Right lobe of liver (tissue), 6 donors: ENCODE measurements around the gene KRTAP10-11. TPM values are rescaled to one million over a fixed set of nuclear protein-coding genes. Genes with fewer than 3 reads are reported as not detected.

Experiments
- ATAC-seq, 4 donors: fragments of 200-7000 bp; cut with Tn5 transposase; one replicate each; pipeline ENCODE4 v1.9.1; 2020; ENCODE audit warnings: mild to moderate bottlenecking in 4 of 4, moderate library complexity in 4 of 4
- DNase-seq, 3 donors: peaks; one replicate each; pipeline ENCODE4 v3.0.0-alpha.2; 2020
- H3K27ac ChIP-seq, 3 donors: fragments of 200-600 bp; one replicate each; pipeline ENCODE4 v1.8.0; 2022
- H3K27me3 ChIP-seq, 2 donors: fragments of 200-600 bp; one replicate each; pipeline ENCODE4 v1.8.0; 2022
- H3K36me3 ChIP-seq, 4 donors: fragments of 200-600 bp; sonication (generic) in 1 of 4; one replicate each; pipeline versions ENCODE4 v1.5.1 to v1.8.0; 2017 to 2022; ENCODE audit warnings: control low read depth in 1 of 4
- H3K4me1 ChIP-seq, 4 donors: fragments of 200-600 bp; sonication (generic) in 1 of 4; one replicate each; pipeline versions ENCODE4 v1.5.1 to v1.8.0; 2017 to 2022; ENCODE audit warnings: control low read depth in 1 of 4
- H3K4me3 ChIP-seq, 3 donors: fragments of 200-600 bp; one replicate each; pipeline ENCODE4 v1.8.0; 2022
- H3K9me3 ChIP-seq, 4 donors: fragments of 200-600 bp; sonication (generic) in 1 of 4; one replicate each; pipeline versions ENCODE4 v1.5.1 to v1.8.0; 2017 to 2022; ENCODE audit warnings: control low read depth in 1 of 4
- POLR2A ChIP-seq: fragments of 450-650 bp; IDR thresholded peaks from one replicate; pipeline ENCODE4 v1.6.1; 2017; ENCODE audit warnings: antibody characterized with exemption, mild to moderate bottlenecking
- WGBS: methylation state at CpG from one replicate; pipeline ENCODE4 v1.1.6; 2018; ENCODE audit warnings: low coverage, low lambda C conversion rate; ENCODE audit not compliant: insufficient coverage; ENCODE audit errors: missing lambda C conversion rate; 5-methylcytosine and 5-hydroxymethylcytosine counted together
- intact Hi-C, 2 donors: fragments of 100-400 bp; cut with DNase I; formaldehyde crosslinking; loops; one replicate each; pipeline versions ENCODE4 v1.11.2 to v1.14.1; 2022
- total RNA-seq, 6 experiments: library from RNA; depleted of rRNA in 2 of 6; stranded (reverse); fragments of >200 nt in 2 of 6; fragmentation: NEBNext Ultra II Directional in 3 of 6; extraction: Animal tissue kit (Norgen Biotek cat#: 25700) in 3 of 6; gene quantifications; one replicate each; pipeline versions ENCODE4 v1.1.0 to v1.2.4, GENCODE V29; 2016 to 2023
- TF ChIP-seq, protein P1 (sequence below), 4 donors: fragments of 200-600 bp in 3 of 4; fragments of 450-650 bp in 1 of 4; IDR thresholded peaks; one replicate each; pipeline versions ENCODE4 v1.5.1 to v1.8.0; 2016 to 2022; ENCODE audit warnings: antibody characterized with exemption in 4 of 4, mild to moderate bottlenecking in 2 of 4
- donor health status: DM: no; HTN: yes; CAD: no.
- donor health status: DM: no; HTN: no; CAD: no.
- donor health status: DM: no; HTN: no; CAD: no.
- donor health status: DM: no; HTN: yes; CAD: no.
- donor health status: DM: no; HTN: yes; CAD: no.

KRTAP10-11 gene
- total RNA-seq, 6 experiments from 2014 or later, result not detected

DNA sequence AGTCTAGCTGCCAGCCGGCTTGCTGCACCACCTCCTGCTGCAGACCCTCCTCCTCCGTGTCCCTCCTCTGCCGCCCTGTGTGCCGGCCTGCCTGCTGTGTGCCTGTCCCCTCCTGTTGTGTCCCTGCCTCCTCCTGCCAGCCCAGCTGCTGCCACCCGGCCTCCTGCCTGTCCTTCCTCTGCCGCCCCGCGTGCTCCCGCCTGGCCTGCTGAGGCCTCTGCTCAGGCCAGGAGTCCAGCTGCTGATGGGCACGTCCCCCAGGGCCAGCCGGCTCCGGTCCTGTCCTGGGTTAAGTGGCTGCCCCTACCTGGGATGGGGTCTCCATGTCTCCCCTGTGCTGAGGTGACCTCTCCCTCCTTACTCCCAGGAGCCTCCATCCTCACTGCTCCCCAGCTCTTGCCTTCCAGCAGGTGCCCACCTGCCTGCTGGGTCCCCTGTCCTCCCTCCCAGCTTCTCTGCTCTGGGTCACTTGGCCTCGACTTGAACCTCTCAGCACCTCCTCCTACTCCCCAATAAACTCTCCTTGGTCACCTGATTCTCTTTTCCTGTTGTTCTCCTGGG is 33.5 kb upstream of the KRTAP10-11 start:
- Histone ChIP-seq H3K27ac (no peak overlapping the region), H3K9me3 (no peaks in the 10 kb centered on the region), H3K4me1 (no peaks in the 10 kb centered on the region), H3K36me3 (no peaks in the 10 kb centered on the region), H3K4me3 (no peak overlapping the region), H3K27me3 (no peaks in the 10 kb centered on the region)
- no peak for ATAC-seq
- WGBS, result 81% methylated on average over 10 of the region's 13 CpGs
- intact Hi-C loops, result no loop called here
- no peak for TF ChIP-seq POLR2A
- TF ChIP-seq, protein P1, sequence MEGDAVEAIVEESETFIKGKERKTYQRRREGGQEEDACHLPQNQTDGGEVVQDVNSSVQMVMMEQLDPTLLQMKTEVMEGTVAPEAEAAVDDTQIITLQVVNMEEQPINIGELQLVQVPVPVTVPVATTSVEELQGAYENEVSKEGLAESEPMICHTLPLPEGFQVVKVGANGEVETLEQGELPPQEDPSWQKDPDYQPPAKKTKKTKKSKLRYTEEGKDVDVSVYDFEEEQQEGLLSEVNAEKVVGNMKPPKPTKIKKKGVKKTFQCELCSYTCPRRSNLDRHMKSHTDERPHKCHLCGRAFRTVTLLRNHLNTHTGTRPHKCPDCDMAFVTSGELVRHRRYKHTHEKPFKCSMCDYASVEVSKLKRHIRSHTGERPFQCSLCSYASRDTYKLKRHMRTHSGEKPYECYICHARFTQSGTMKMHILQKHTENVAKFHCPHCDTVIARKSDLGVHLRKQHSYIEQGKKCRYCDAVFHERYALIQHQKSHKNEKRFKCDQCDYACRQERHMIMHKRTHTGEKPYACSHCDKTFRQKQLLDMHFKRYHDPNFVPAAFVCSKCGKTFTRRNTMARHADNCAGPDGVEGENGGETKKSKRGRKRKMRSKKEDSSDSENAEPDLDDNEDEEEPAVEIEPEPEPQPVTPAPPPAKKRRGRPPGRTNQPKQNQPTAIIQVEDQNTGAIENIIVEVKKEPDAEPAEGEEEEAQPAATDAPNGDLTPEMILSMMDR (IDR thresholded peaks at IDR 0.05), result no peak
- no peak for DNase-seq

DNA sequence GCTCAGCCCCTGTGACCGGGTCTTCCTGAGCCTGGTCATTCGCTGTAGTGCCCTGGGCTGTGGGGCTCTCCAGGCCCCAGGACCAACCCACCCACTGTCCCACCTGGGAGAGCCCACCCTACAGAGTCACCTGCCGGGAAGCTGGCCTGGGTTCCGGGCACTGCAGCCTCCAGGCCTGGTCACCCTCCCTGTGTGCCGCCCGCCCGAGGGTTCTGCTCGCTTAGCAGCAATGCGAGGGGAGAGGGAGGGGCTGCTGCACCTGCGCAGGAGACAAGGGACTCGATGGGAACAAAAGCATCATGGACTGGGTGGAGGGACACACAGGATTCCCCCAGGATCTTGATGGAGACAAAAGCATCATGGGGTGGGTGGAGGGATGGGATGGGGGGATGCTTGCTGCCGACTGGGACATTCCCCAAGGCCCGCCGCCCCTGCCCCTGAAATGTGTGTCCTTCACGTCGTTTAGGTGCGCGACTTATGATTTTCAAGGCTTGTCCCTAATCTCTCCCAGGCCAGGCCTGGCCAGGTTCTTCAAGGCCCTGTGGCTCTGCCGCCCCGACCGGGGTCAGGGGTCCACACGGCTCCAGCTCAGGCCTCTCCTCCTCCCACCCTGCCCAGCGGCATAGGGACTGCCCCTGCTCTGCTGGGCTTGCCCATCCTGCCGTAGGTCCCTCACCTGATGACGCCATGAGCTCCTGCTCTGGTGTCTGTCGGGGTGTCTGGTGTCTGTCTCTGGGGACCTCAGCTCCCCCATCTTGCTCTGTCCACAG is 32.6 kb upstream of the KRTAP10-11 start:
- ATAC-seq (peak in 1 of 4 donors; percentile 24), DNase-seq (peak in 1 of 3 donors; percentile 49)
- no peak for TF ChIP-seq POLR2A
- TF ChIP-seq, protein P1 (IDR thresholded peaks at IDR 0.05), result no peak

DNA sequence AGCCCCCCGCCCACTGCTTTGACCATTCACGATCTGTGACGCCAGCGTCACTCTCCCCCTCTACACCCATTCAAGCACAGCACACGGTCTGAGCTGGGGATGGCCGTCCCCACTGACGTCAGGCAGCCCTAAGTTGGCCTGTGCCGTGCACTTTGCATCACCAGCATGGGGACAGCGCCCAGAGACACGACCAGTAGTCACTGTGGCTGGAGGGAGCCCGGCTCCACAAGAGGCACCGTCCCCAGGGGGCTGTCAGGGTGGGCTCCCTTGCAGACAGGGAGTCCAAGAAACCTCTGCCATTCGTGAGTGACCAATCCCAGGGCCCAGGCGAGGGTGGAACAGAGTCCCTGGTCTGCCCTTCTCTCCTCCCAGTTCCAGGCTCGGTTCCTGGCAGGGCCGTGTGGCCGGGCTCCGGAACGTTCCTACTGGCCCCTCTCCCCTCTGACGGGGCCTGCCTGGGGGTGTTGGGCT is 32.0 kb upstream of the KRTAP10-11 start:
- DNase-seq (no peak), ATAC-seq (no peak)
- intact Hi-C loops, result no loop called here
- WGBS, result no CpG with 5 or more reads among the region's 20 CpGs
- Histone ChIP-seq H3K27me3 (no peaks in the 10 kb centered on the region), H3K9me3 (no peaks in the 10 kb centered on the region), H3K36me3 (no peaks in the 10 kb centered on the region), H3K4me3 (no peak overlapping the region), H3K27ac (no peak overlapping the region), H3K4me1 (no peaks in the 10 kb centered on the region)
- TF ChIP-seq, protein P1 (IDR thresholded peaks at IDR 0.05), result no peak
- no peak for TF ChIP-seq POLR2A

More for the DNA sequence above, 32.6 kb upstream of the KRTAP10-11 start:
- 78% methylated on average over 8 of the region's 26 CpGs for WGBS
- no peaks in the 10 kb centered on the region for H3K9me3 ChIP-seq
- no peaks in the 10 kb centered on the region for H3K27me3 ChIP-seq
- H3K27ac ChIP-seq, result no peak overlapping the region
- intact Hi-C loops, result no loop called here
- H3K4me1 ChIP-seq, result no peaks in the 10 kb centered on the region
- no peaks in the 10 kb centered on the region for H3K36me3 ChIP-seq
- H3K4me3 ChIP-seq, result no peak overlapping the region

DNA sequence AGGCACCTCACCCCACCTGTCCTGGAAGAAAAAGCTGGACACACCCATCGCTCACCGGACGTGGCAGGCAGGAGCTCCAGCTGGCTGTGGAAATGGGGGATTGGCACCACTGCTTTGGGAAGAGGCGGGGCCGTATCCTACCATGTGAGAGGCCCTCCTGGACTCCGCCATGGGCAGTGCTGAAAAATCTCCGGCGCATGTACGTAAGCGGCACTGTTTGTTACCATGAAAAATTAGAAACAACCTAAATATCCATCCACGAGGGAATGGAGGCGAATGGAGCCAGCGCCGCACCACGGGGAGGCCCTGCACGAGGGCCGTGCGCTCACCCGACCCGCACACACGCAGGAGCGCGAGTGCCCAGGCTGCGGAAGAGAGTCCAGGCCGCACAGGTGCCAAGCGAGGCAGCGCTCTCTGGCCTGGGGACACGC is 31.2 kb upstream of the KRTAP10-11 start:
- DNase-seq, result no peak
- no peaks in the 10 kb centered on the region for H3K27me3 ChIP-seq
- no peaks in the 10 kb centered on the region for H3K9me3 ChIP-seq
- H3K4me1 ChIP-seq, result no peaks in the 10 kb centered on the region
- no peak for ATAC-seq
- no peak overlapping the region for H3K4me3 ChIP-seq
- TF ChIP-seq, protein P1 (IDR thresholded peaks at IDR 0.05), result no peak
- TF ChIP-seq POLR2A, result no peak
- H3K36me3 ChIP-seq, result no peaks in the 10 kb centered on the region
- H3K27ac ChIP-seq, result no peak overlapping the region
- intact Hi-C loops, result no loop called here
- WGBS, result 60% methylated on average over 2 of the region's 28 CpGs
